A549 (cell line): ENCODE measurements around the gene MLST8. TPM values are rescaled to one million over a fixed set of nuclear protein-coding genes. Genes with fewer than 3 reads are reported as not detected.
A peak's percentile ranks its signal among the peaks of the same experiment; 100 is the strongest.

Experiments used
- ATAC-seq, 2 experiments: fragments of 200-7000 bp in 1 of 2; fragments of >200 bp in 1 of 2; cut with Nextera tagmentation in 1 of 2; cut with Tn5 transposase in 1 of 2; 3 replicates each; pipeline versions ENCODE4 v1.8.0 to v1.9.1; 2018 to 2020; ENCODE audit warnings: mild to moderate bottlenecking in 1 of 2, moderate library complexity in 1 of 2
- CTCF ChIA-PET: fragments of 300-600 bp; sonication (Branson Sonifier 250); formaldehyde crosslinking; extraction: SDS; loops from one replicate; lab custom pipeline; 2021; ENCODE audit warnings: antibody characterized with exemption, inconsistent platforms; lab: Yijun Ruan, JAX
- POLR2A ChIA-PET: fragments of 350-600 bp; formaldehyde crosslinking; extraction: SDS; loops from one replicate; lab custom pipeline; 2021; ENCODE audit warnings: antibody characterized with exemption, inconsistent platforms; lab: Yijun Ruan, JAX
- DNase-seq, 2 experiments: peaks; one replicate each; pipeline versions ENCODE4 v3.0.0 to v3.0.0-alpha.2; 2011 to 2016; ENCODE audit warnings: low read depth in 1 of 2, low spot score in 1 of 2
- FAIRE-seq: peaks from 2 replicates; lab custom pipeline; 2011; peaks lifted over from hg19 to GRCh38; lab: Jason Lieb, UNC
- H3K27ac ChIP-seq, 2 experiments: fragments of >200 bp; sonication (Bioruptor Twin); formaldehyde crosslinking; 3 replicates each; pipeline ENCODE4 v1.5.1; 2016 to 2017
- H3K4me1 ChIP-seq: fragments of >200 bp; sonication (Bioruptor Twin); formaldehyde crosslinking; 3 replicates; pipeline ENCODE4 v1.6.1; 2016
- H3K4me2 ChIP-seq: fragments of >200 bp; sonication (Bioruptor Twin); formaldehyde crosslinking; 3 replicates; pipeline ENCODE4 v1.6.1; 2016
- H3K4me3 ChIP-seq: fragments of >200 bp; sonication (Bioruptor Twin); formaldehyde crosslinking; 3 replicates; pipeline ENCODE4 v1.5.1; 2016
- H3K9me3 ChIP-seq: fragments of >200 bp; sonication (Bioruptor Twin); formaldehyde crosslinking; 3 replicates; pipeline ENCODE4 v1.6.1; 2016
- BHLHE40 ChIP-seq: IDR thresholded peaks from 2 replicates; pipeline ENCODE4 v1.6.1; 2012; ENCODE audit warnings: low read depth, low read length, inconsistent platforms
- CBX2 ChIP-seq: fragments of 200-600 bp; sonication (generic); IDR thresholded peaks from 2 replicates; pipeline ENCODE4 v1.6.1; 2016; ENCODE audit warnings: low read depth, mild to moderate bottlenecking, borderline replicate concordance
- CBX8 ChIP-seq: fragments of 200-600 bp; sonication (generic); IDR thresholded peaks from 2 replicates; pipeline ENCODE4 v1.6.1; 2016
- EHMT2 ChIP-seq: fragments of 200-600 bp; sonication (generic); IDR thresholded peaks from 2 replicates; pipeline ENCODE4 v1.6.1; 2016; ENCODE audit warnings: antibody characterized with exemption, low read depth, mild to moderate bottlenecking, moderate library complexity
- EP300 ChIP-seq, 2 experiments: fragments of >200 bp; sonication (Bioruptor Twin); formaldehyde crosslinking; IDR thresholded peaks; 2 replicates in 1 of 2; 3 replicates in 1 of 2; pipeline ENCODE4 v1.6.1; 2016 to 2017
- FOSB ChIP-seq: fragments of 250-450 bp; sonication (Bioruptor Pico); IDR thresholded peaks from 2 replicates; pipeline ENCODE4 v1.5.0; 2020; ENCODE audit warnings: mild to moderate bottlenecking, moderate library complexity
- FOSL2 ChIP-seq, 2 experiments: fragments of 450-650 bp in 1 of 2; fragments of >200 bp in 1 of 2; sonication (Bioruptor Twin) in 1 of 2; formaldehyde crosslinking; IDR thresholded peaks; 2 replicates each; pipeline versions ENCODE4 v1.5.0 to v1.6.1; 2016 to 2020; ENCODE audit warnings: mild to moderate bottlenecking in 1 of 2, moderate library complexity in 1 of 2
- JUNB ChIP-seq: fragments of >200 bp; sonication (Bioruptor Twin); formaldehyde crosslinking; IDR thresholded peaks from 2 replicates; pipeline ENCODE4 v1.6.1; 2016
- NR3C1 ChIP-seq: fragments of >200 bp; sonication (Bioruptor Twin); formaldehyde crosslinking; IDR thresholded peaks from 3 replicates; pipeline ENCODE4 v1.6.1; 2017
- POLR2A ChIP-seq: IDR thresholded peaks from 2 replicates; pipeline ENCODE4 v1.6.1; 2012; ENCODE audit warnings: mild to moderate bottlenecking, low read length
- POLR2AphosphoS2 ChIP-seq: conservative IDR thresholded peaks from 2 replicates; pipeline ENCODE4 v1.6.1; 2012; ENCODE audit warnings: low read length, improper control_type of control experiment, inconsistent platforms
- SREBF2 ChIP-seq: fragments of 450-650 bp; IDR thresholded peaks from 2 replicates; pipeline ENCODE4 v1.6.1; 2014; ENCODE audit warnings: mild to moderate bottlenecking, moderate library complexity
- TP53 ChIP-seq: fragments of 250-450 bp; sonication (Bioruptor Pico); IDR thresholded peaks from 2 replicates; pipeline ENCODE4 v1.5.0; 2021; ENCODE audit warnings: mild to moderate bottlenecking, moderate library complexity
- ZC3H11A ChIP-seq: fragments of 450-650 bp; IDR thresholded peaks from 2 replicates; pipeline ENCODE4 v1.6.1; 2014; ENCODE audit warnings: antibody characterized with exemption, mild to moderate bottlenecking
- WGBS: methylation state at CpG from one replicate; pipeline ENCODE4 v1.1.6; 2017; ENCODE audit errors: missing lambda C conversion rate; 5-methylcytosine and 5-hydroxymethylcytosine counted together
- polyA plus RNA-seq, 4 experiments: library from polyadenylated mRNA; depleted of rRNA in 3 of 4; stranded (reverse); fragments of >200 nt; fragmentation: RNase III in 1 of 4; extraction: RNeasy Plus Mini Kit Qiagen cat#74134 plus additional on column Dnase treatment in 1 of 4; gene quantifications; 2 replicates in 3 of 4; 3 replicates in 1 of 4; pipeline ENCODE4 v1.2.3, GENCODE V29; 2011 to 2017
- TF ChIP-seq, protein P1 (sequence below): fragments of >200 bp; sonication (Bioruptor Twin); formaldehyde crosslinking; IDR thresholded peaks from 3 replicates; pipeline ENCODE4 v1.5.1; 2016
- TF ChIP-seq, protein P2 (sequence below): fragments of >200 bp; sonication (Bioruptor Twin); formaldehyde crosslinking; IDR thresholded peaks from 2 replicates; pipeline ENCODE4 v1.6.1; 2016
- TF ChIP-seq, protein P3 (sequence below): fragments of 150-350 bp; IDR thresholded peaks from 2 replicates; pipeline ENCODE4 v1.6.1; 2014; ENCODE audit warnings: low read depth, mild to moderate bottlenecking, low read length
- TF ChIP-seq, protein P4 (sequence below): IDR thresholded peaks from 2 replicates; pipeline ENCODE4 v1.6.1; 2012

MLST8 gene
- polyA plus RNA-seq, 2 of the 4 experiments (the other 2 are of a cell fraction) = 46.8 to 53.9 TPM

DNA sequence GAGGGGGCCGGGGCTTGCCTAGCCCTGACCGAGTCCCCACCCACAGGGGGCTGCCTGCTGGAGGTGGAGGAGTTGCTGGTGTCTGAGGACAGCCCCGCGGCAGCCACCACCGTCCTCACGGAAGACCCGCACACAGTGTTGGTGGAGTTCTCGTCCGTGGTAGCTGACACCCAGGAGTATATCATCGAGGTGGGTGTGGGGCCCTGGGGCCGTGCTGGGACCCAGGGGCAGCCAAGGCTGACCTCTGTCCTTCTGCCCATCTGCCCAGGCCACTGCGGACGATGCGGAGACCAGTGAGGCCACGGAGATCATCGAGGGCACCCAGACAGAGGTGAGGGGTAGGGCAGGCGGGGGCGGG is 29.5 kb downstream of the MLST8 start:
- no peaks in the 10 kb centered on the region for H3K4me1 ChIP-seq
- POLR2A ChIA-PET = no interaction called here
- FAIRE-seq = no peak
- 97% methylated on average over 9 of the region's 18 CpGs for WGBS
- H3K27ac ChIP-seq = no peak overlapping the region
- no peaks in the 10 kb centered on the region for H3K9me3 ChIP-seq
- TF ChIP-seq FOSL2 (IDR thresholded peaks at IDR 0.05) (no peak), FOSL2 (CRISPR knock-in tag; IDR thresholded peaks at IDR 0.05) (no peak), BHLHE40 (no peak), EP300 (IDR thresholded peaks at IDR 0.05) (no peak), SREBF2 (no peak), NR3C1 (no peak), EHMT2 (no peak), CBX2 (no peak), FOSB (no peak), ZC3H11A (no peak), JUNB (no peak)
- TF ChIP-seq, protein P1, sequence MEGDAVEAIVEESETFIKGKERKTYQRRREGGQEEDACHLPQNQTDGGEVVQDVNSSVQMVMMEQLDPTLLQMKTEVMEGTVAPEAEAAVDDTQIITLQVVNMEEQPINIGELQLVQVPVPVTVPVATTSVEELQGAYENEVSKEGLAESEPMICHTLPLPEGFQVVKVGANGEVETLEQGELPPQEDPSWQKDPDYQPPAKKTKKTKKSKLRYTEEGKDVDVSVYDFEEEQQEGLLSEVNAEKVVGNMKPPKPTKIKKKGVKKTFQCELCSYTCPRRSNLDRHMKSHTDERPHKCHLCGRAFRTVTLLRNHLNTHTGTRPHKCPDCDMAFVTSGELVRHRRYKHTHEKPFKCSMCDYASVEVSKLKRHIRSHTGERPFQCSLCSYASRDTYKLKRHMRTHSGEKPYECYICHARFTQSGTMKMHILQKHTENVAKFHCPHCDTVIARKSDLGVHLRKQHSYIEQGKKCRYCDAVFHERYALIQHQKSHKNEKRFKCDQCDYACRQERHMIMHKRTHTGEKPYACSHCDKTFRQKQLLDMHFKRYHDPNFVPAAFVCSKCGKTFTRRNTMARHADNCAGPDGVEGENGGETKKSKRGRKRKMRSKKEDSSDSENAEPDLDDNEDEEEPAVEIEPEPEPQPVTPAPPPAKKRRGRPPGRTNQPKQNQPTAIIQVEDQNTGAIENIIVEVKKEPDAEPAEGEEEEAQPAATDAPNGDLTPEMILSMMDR = no peak
- TF ChIP-seq, protein P2, sequence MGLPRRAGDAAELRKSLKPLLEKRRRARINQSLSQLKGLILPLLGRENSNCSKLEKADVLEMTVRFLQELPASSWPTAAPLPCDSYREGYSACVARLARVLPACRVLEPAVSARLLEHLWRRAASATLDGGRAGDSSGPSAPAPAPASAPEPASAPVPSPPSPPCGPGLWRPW = no peak
- TF ChIP-seq, protein P3, sequence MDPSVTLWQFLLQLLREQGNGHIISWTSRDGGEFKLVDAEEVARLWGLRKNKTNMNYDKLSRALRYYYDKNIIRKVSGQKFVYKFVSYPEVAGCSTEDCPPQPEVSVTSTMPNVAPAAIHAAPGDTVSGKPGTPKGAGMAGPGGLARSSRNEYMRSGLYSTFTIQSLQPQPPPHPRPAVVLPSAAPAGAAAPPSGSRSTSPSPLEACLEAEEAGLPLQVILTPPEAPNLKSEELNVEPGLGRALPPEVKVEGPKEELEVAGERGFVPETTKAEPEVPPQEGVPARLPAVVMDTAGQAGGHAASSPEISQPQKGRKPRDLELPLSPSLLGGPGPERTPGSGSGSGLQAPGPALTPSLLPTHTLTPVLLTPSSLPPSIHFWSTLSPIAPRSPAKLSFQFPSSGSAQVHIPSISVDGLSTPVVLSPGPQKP = no peak
- no peak overlapping the region for H3K4me3 ChIP-seq
- H3K4me2 ChIP-seq = no peak overlapping the region
- CTCF ChIA-PET = interaction anchor here (0.8 to 1.0 kb wide), 2 partner anchors 17 to 267 kb away, joined by 3 read pairs; partner anchors contain the start of gene ECI1
- no peak for ATAC-seq
- no peak for DNase-seq

DNA sequence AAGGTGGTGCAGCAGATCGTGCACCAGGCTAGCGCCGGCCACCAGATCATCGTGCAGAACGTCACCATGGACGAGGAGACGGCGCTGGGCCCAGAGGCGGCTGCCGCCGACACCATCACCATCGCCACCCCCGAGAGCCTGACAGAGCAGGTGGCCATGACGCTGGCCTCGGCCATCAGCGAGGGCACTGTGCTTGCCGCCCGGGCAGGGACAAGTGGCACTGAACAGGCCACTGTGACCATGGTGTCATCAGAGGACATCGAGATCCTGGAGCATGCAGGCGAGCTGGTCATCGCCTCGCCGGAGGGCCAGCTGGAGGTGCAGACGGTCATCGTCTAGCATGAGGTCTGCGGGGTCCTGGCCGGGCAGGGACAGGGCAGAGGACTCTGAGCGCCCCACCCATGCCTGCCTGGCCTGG is 30.0 kb downstream of the MLST8 start:
- WGBS = 92% methylated on average over 28 of the region's 28 CpGs
- no peaks in the 10 kb centered on the region for H3K4me1 ChIP-seq
- TF ChIP-seq POLR2AphosphoS2 = 0 out of 2 replicates have a peak, but pooled peaks have one; percentile 62
- TF ChIP-seq TP53 (CRISPR knock-in tag) = no peak
- FAIRE-seq (no peak), DNase-seq (no peak), ATAC-seq (no peak; a peak in 1 of 6 replicates)
- CTCF ChIA-PET = no interaction called here
- no peak overlapping the region for H3K27ac ChIP-seq
- no peak overlapping the region for H3K4me3 ChIP-seq
- POLR2A ChIA-PET = interaction anchor here (1.3 kb wide), 1 partner anchor 16 kb away, joined by 4 read pairs; the partner anchor contains the start of gene ECI1
- H3K9me3 ChIP-seq = no peaks in the 10 kb centered on the region
- H3K4me2 ChIP-seq = no peak overlapping the region

DNA sequence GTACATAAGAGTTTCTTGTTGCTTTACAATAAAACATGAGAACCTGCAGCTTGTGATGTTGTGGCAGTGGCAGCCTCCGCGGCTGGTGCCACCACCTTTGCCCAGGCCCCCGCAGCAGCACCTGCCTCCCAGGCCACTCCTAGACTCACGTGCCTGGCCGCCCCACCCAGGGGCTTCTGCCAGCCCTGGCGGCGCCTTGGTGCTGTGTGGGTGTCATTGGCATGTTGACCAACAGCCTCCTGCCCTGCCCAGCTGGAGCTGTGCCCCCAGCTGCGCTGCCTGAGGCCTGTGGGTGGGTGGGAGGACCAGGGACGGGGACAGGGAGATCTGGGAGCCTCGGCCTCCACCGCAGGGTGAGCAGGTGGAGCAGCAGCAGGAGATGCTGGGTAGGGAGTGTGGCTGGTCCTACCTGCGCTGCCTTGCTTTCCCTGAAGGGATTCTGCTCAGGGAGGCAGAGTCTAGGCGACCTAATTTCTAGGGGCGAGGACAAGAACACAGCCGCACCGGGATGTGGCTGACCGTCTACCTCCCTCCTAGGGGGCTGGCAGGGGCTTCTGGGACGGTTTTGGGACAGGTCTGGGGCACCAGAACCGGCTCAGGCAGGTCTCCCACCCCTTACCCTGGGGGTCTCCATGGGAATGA is 30.6 kb downstream of the MLST8 start:
- Histone ChIP-seq H3K4me3 (no peak overlapping the region), H3K9me3 (no peaks in the 10 kb centered on the region), H3K4me1 (no peaks in the 10 kb centered on the region), H3K4me2 (no peak overlapping the region), H3K27ac (0 out of 6 replicates have a peak overlapping the region, but pooled peaks of 1 of the 2 experiments have one; percentile 7)
- DNase-seq (no peak), FAIRE-seq (no peak), ATAC-seq (peak; percentile 2 to 4; a peak in 4 of 6 replicates)
- 74% methylated on average over 13 of the region's 19 CpGs for WGBS
- TF ChIP-seq CBX8 (no peak), POLR2A (0 out of 2 replicates have a peak, but pooled peaks have one; percentile 3)
- TF ChIP-seq, protein P4, sequence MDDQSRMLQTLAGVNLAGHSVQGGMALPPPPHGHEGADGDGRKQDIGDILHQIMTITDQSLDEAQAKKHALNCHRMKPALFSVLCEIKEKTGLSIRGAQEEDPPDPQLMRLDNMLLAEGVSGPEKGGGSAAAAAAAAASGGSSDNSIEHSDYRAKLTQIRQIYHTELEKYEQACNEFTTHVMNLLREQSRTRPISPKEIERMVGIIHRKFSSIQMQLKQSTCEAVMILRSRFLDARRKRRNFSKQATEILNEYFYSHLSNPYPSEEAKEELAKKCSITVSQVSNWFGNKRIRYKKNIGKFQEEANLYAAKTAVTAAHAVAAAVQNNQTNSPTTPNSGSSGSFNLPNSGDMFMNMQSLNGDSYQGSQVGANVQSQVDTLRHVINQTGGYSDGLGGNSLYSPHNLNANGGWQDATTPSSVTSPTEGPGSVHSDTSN = peak; percentile 26; the same call in 1 of the 2 replicates
- ChIA-PET CTCF (interaction anchor here (0.9 kb wide), 1 partner anchor 9 kb away, joined by 3 read pairs; no protein-coding TSS in a partner anchor), POLR2A (interaction anchor here (0.9 to 1.3 kb wide), 2 partner anchors 16 to 80 kb away, joined by 3 to 4 read pairs; partner anchors contain the start of genes ECI1 and TRAF7)
